ENCODE results near the gene STAB2.

- TF ChIP-seq, protein P1, sequence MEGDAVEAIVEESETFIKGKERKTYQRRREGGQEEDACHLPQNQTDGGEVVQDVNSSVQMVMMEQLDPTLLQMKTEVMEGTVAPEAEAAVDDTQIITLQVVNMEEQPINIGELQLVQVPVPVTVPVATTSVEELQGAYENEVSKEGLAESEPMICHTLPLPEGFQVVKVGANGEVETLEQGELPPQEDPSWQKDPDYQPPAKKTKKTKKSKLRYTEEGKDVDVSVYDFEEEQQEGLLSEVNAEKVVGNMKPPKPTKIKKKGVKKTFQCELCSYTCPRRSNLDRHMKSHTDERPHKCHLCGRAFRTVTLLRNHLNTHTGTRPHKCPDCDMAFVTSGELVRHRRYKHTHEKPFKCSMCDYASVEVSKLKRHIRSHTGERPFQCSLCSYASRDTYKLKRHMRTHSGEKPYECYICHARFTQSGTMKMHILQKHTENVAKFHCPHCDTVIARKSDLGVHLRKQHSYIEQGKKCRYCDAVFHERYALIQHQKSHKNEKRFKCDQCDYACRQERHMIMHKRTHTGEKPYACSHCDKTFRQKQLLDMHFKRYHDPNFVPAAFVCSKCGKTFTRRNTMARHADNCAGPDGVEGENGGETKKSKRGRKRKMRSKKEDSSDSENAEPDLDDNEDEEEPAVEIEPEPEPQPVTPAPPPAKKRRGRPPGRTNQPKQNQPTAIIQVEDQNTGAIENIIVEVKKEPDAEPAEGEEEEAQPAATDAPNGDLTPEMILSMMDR (IDR thresholded peaks at IDR 0.05) = no peak
- TF ChIP-seq POLR2A (IDR thresholded peaks at IDR 0.05) = no peak
Measured at GRCh38 chr12:103745962-103746361, 158.9 kb downstream of the STAB2 start.

Measured in lower leg skin (tissue), 3 donors.